OCI-LY1 (cell line): Measurements from ENCODE around the gene SMIM11.
"Not testable (repeated sequence)": the region's sequence is repeated elsewhere in the genome, so short reads cannot be mapped to it uniquely, and the experiment has no call there.

ENCODE experiments used
- H2AFZ ChIP-seq: fragments of 200-600 bp; sonication (generic), shearing (Covaris generic); 2 replicates; pipeline ENCODE4 v1.6.0; 2014; ENCODE audit warnings: antibody characterized with exemption, mild to moderate bottlenecking, low read length
- H3F3A ChIP-seq: fragments of 200-600 bp; sonication (generic), shearing (Covaris generic); 2 replicates; pipeline ENCODE4 v1.6.0; 2014; ENCODE audit warnings: mild to moderate bottlenecking, antibody characterized with exemption, low read length, moderate library complexity; ENCODE audit not compliant: insufficient read depth
- H3K27ac ChIP-seq: fragments of 200-600 bp; sonication (generic); 2 replicates; pipeline ENCODE4 v1.5.1; 2014; ENCODE audit warnings: low read length, mixed run types, mild to moderate bottlenecking, low read depth; ENCODE audit not compliant: poor library complexity, severe bottlenecking
- H3K27me3 ChIP-seq: fragments of 200-600 bp; sonication (generic); 2 replicates; pipeline ENCODE4 v1.6.0; 2014; ENCODE audit warnings: antibody characterized with exemption, mild to moderate bottlenecking, low read length, moderate library complexity; ENCODE audit not compliant: insufficient read depth
- H3K36me3 ChIP-seq: fragments of 200-600 bp; sonication (generic); 2 replicates; pipeline ENCODE4 v1.6.1; 2014; ENCODE audit warnings: mild to moderate bottlenecking, antibody characterized with exemption, low read length, moderate library complexity, mixed read lengths; ENCODE audit not compliant: insufficient read depth
- H3K4me1 ChIP-seq: fragments of 200-600 bp; sonication (generic); 2 replicates; pipeline ENCODE4 v1.5.1; 2014; ENCODE audit warnings: mild to moderate bottlenecking, low read length, moderate library complexity; ENCODE audit not compliant: insufficient read depth, severe bottlenecking
- H3K4me2 ChIP-seq: fragments of 200-600 bp; sonication (generic), shearing (Covaris generic); 2 replicates; pipeline ENCODE4 v1.6.1; 2014; ENCODE audit warnings: low read length
- H3K4me3 ChIP-seq: fragments of 200-600 bp; sonication (generic); 2 replicates; pipeline ENCODE4 v1.5.1; 2014; ENCODE audit warnings: low read length, low read depth, mild to moderate bottlenecking, mixed read lengths; ENCODE audit not compliant: poor library complexity, severe bottlenecking
- H3K79me2 ChIP-seq: fragments of 200-600 bp; shearing (Covaris generic); 2 replicates; pipeline ENCODE4 v1.6.1; 2016; ENCODE audit warnings: mixed run types, low read length, mixed read lengths; ENCODE audit not compliant: insufficient read depth
- H3K9ac ChIP-seq: fragments of 200-600 bp; sonication (generic), shearing (Covaris generic); 2 replicates; pipeline ENCODE4 v1.6.1; 2014; ENCODE audit warnings: mild to moderate bottlenecking, low read length, mixed read lengths
- H3K9me2 ChIP-seq: fragments of 200-600 bp; sonication (generic), shearing (Covaris generic); 2 replicates; pipeline ENCODE4 v1.6.1; 2014; ENCODE audit warnings: low read depth, mild to moderate bottlenecking, low read length, mixed read lengths
- H3K9me3 ChIP-seq: fragments of 200-600 bp; shearing (Covaris generic); 2 replicates; pipeline ENCODE4 v1.6.1; 2014; ENCODE audit warnings: low read length, mixed read lengths
- H4K20me1 ChIP-seq: fragments of 200-600 bp; sonication (generic), shearing (Covaris generic); 2 replicates; pipeline ENCODE4 v1.6.0; 2016; ENCODE audit warnings: mild to moderate bottlenecking, low read length; ENCODE audit not compliant: insufficient read depth
- CTCF ChIP-seq: fragments of 200-600 bp; sonication (generic), shearing (Covaris generic); IDR thresholded peaks from 2 replicates; pipeline ENCODE4 v1.5.1; 2017; ENCODE audit warnings: mild to moderate bottlenecking, antibody characterized with exemption, low read length, moderate library complexity, mixed read lengths
- EZH2 ChIP-seq: fragments of 200-600 bp; sonication (generic), shearing (Covaris generic); IDR thresholded peaks from 2 replicates; pipeline ENCODE4 v1.8.0; 2017; ENCODE audit warnings: borderline replicate concordance, mixed run types, mild to moderate bottlenecking, antibody characterized with exemption, low read length, moderate library complexity, mixed read lengths

The SMIM11 gene, protein sequence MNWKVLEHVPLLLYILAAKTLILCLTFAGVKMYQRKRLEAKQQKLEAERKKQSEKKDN

GRCh38 chr21:34374940-34375618, at the start of gene SMIM11:
Gene SMIM11, plus strand, starts transcription at chr21:34375507. Its CDS starts 3,998 bp downstream, at chr21:34379505.
- not testable (repeated sequence) for H3K4me3 ChIP-seq, H3K79me2 ChIP-seq, H3K36me3 ChIP-seq, H3K9me3 ChIP-seq, H3K4me1 ChIP-seq, H3K27ac ChIP-seq, H3F3A ChIP-seq, H3K9ac ChIP-seq, H4K20me1 ChIP-seq, H3K4me2 ChIP-seq, H2AFZ ChIP-seq, H3K9me2 ChIP-seq, H3K27me3 ChIP-seq

DNA sequence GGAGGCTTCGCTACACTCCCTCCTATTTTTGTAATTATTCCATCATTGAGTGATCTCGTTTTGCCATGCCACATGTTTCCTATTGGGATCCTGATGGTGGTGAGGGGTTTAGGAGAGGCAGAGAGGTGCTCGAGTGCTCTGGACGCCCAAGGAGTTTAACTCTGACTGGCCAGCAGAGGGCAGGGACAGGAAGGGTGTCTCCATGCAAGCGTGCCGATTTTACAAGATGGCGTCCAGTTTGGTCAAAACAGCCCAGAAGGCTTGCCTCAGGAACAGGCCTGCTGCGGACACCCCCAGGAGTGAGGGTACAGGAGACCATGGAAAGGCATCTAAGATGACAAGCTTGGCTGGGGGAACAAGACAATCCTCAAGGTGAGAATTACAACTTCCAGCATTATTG, 45.3 kb upstream of the SMIM11 start:
- H3K79me2 ChIP-seq: no peaks in the 10 kb centered on the region
- no peak overlapping the region for H3K9ac ChIP-seq
- TF ChIP-seq CTCF (no peak; the same call in 1 of the 2 replicates), EZH2 (no peak)
- H4K20me1 ChIP-seq: no peaks in the 10 kb centered on the region
- no peaks in the 10 kb centered on the region; the same call in 1 of the 2 replicates for H3K36me3 ChIP-seq
- H3K27me3 ChIP-seq: no peaks in the 10 kb centered on the region
- no peak overlapping the region for H2AFZ ChIP-seq
- H3K9me3 ChIP-seq: no peaks in the 10 kb centered on the region
- no peaks in the 10 kb centered on the region for H3F3A ChIP-seq
- H3K4me2 ChIP-seq: no peak overlapping the region
- H3K4me1 ChIP-seq: no peaks in the 10 kb centered on the region
- H3K4me3 ChIP-seq: no peak overlapping the region
- no peaks in the 10 kb centered on the region for H3K9me2 ChIP-seq
- H3K27ac ChIP-seq: no peak overlapping the region

DNA sequence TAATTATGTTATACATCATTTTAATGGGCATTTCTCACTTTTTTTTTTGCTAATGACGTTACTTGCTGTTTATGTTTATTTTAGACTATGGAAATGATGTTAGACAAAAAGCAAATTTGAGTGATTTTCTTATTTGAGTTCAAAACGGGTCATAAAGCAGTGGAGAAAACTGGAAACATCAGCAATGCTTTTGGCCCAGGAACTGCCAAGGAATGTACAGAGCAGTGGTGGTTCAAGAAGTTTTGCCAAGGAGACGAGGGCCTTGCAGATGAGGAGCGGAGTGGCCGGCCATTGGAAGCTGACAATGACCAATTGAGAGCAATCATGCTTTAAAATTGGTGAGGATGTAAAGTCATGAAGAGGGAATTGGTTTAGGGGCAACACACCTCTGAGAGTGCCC, 43.6 kb upstream of the SMIM11 start:
- Histone ChIP-seq H3K79me2 (no peaks in the 10 kb centered on the region), H3K4me2 (no peak overlapping the region), H4K20me1 (no peaks in the 10 kb centered on the region), H3K27me3 (no peaks in the 10 kb centered on the region), H3K4me3 (no peak overlapping the region), H3F3A (no peaks in the 10 kb centered on the region), H3K4me1 (no peaks in the 10 kb centered on the region), H3K9ac (no peak overlapping the region), H3K36me3 (no peaks in the 10 kb centered on the region; the same call in 1 of the 2 replicates), H3K27ac (no peak overlapping the region), H2AFZ (no peak overlapping the region), H3K9me2 (no peaks in the 10 kb centered on the region), H3K9me3 (no peaks in the 10 kb centered on the region)
- TF ChIP-seq CTCF: no peak
- TF ChIP-seq EZH2: no peak

DNA sequence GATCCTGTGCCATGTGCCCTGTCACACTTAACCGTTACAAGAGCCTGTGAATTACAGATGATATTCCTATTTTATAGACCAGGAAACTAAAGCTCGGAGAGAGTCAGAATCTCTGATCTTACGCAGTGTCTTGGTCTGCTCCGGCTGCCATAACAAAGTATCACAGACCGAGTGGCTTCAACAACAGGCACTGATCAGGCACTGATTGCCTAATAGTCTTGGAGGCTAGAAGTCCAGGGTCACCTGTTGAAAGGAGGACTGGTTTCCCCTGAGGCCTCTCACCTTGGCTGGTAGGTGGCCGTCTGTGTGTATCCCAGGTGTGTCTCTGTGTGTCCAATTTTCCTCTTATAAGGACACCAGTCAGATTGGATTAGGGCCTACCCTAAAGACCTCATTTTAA, 43.0 kb upstream of the SMIM11 start:
- no peak overlapping the region for H3K27ac ChIP-seq
- no peak for TF ChIP-seq EZH2
- TF ChIP-seq CTCF: no peak
- H4K20me1 ChIP-seq: no peaks in the 10 kb centered on the region
- H3K27me3 ChIP-seq: no peaks in the 10 kb centered on the region
- H3K9ac ChIP-seq: no peak overlapping the region
- no peaks in the 10 kb centered on the region; the same call in 1 of the 2 replicates for H3K36me3 ChIP-seq
- H3K79me2 ChIP-seq: no peaks in the 10 kb centered on the region
- no peaks in the 10 kb centered on the region for H3K9me2 ChIP-seq
- H3F3A ChIP-seq: no peaks in the 10 kb centered on the region
- no peaks in the 10 kb centered on the region for H3K4me1 ChIP-seq
- no peak overlapping the region for H2AFZ ChIP-seq
- no peak overlapping the region for H3K4me3 ChIP-seq
- no peak overlapping the region for H3K4me2 ChIP-seq
- no peaks in the 10 kb centered on the region for H3K9me3 ChIP-seq
